ENCODE results near the gene FGD3.

DNA sequence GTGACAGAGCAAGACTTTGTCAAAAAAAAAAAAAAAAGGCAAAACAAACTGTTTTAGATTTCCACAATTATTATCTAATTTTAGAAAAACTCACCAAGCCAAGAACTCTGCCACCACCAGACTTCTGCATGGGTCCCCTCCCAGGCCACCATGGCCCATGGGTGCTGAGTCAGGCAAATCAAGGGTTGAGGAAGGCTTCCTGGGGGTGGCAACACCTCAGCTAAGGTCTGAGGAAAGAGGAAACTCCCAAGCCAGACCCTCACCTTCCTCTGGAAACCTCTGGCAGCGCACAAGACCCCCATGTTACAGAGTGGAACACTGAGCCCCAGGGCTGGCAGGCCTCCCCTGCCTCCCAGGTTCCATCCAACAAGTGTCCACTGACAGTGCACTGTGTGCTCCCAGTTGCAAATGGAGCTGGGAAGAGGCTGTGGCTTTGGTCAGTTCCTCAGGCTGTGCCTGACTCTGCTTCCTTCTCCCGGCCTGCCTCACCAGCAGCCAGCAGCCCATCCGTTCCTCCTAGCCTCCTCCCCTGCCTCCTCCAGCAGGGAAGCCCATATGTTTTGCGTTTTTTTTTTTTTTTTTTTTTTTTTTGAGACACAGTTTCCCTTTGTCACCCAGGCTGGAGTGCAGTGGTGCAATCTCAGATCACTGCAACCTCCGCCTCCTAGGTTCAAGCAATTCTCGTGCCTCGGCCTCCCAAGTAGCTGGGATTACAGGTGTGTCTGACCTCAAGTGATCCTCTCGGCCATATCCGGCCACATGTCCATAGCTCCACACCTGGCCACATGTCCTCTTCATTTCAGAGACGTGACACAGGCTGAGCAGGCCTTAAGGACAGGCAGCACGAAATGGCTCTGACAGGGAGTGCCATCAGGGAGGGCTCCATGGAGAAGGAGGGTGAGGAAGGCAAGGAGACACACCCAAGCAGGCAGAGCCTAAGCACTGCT, 107.7 kb downstream of the FGD3 start:
- TF ChIP-seq CTCF (IDR thresholded peaks at IDR 0.05) (no peak), POLR2AphosphoS5 (IDR thresholded peaks at IDR 0.05) (no peak), POLR2A (IDR thresholded peaks at IDR 0.05) (no peak)
